Vagina (tissue), 2 donors: ENCODE measurements around the gene CERS5. TPM values are rescaled to one million over a fixed set of nuclear protein-coding genes. Genes with fewer than 3 reads are reported as not detected.

Source experiments
- DNase-seq, 2 donors: peaks; one replicate each; pipeline ENCODE4 v3.0.0-alpha.2; 2017; ENCODE audit errors: extremely low spot score in 2 of 2
- H3K27ac ChIP-seq: fragments of 200-600 bp; sonication (generic); one replicate; pipeline ENCODE4 v1.5.1; 2019
- H3K27me3 ChIP-seq: fragments of 200-600 bp; sonication (generic); one replicate; pipeline ENCODE4 v1.5.1; 2019
- H3K36me3 ChIP-seq, 2 donors: fragments of 200-600 bp; sonication (generic); one replicate each; pipeline ENCODE4 v1.5.1; 2017 to 2019
- H3K4me1 ChIP-seq: fragments of 200-600 bp; sonication (generic); one replicate; pipeline ENCODE4 v1.5.1; 2019
- H3K4me3 ChIP-seq, 2 donors: fragments of 200-600 bp; sonication (generic); 1 replicate in 1 of 2; 2 replicates in 1 of 2; pipeline ENCODE4 v1.5.1; 2016 to 2019
- H3K9me3 ChIP-seq: fragments of 200-600 bp; sonication (generic); one replicate; pipeline ENCODE4 v1.5.1; 2019
- POLR2A ChIP-seq, 2 donors: fragments of 450-650 bp; IDR thresholded peaks; one replicate each; pipeline ENCODE4 v1.6.1; 2017; ENCODE audit warnings: antibody characterized with exemption in 2 of 2, mild to moderate bottlenecking in 2 of 2, moderate library complexity in 2 of 2
- POLR2AphosphoS5 ChIP-seq, 2 donors: sonication (generic); formaldehyde crosslinking; IDR thresholded peaks; one replicate each; pipeline ENCODE4 v1.9.0; 2017; ENCODE audit warnings: antibody characterized with exemption in 2 of 2, mild to moderate bottlenecking in 2 of 2, low read depth in 1 of 2; ENCODE audit not compliant: insufficient read depth in 1 of 2
- intact Hi-C: fragments of 100-400 bp; cut with DNase I; formaldehyde crosslinking; loops from one replicate; pipeline ENCODE4 v1.15.1; 2023
- total RNA-seq: library from RNA; depleted of rRNA; stranded (reverse); fragments of >200 nt; gene quantifications from one replicate; pipeline ENCODE4 v1.2.3, GENCODE V29; 2016
- TF ChIP-seq, protein P1 (sequence below), 3 experiments: fragments of 450-650 bp in 2 of 3; fragments of 200-600 bp in 1 of 3; sonication (generic) in 1 of 3; IDR thresholded peaks; one replicate each; pipeline ENCODE4 v1.5.1; 2017 to 2019; ENCODE audit warnings: antibody characterized with exemption in 3 of 3, mild to moderate bottlenecking in 2 of 3, moderate library complexity in 2 of 3

Gene CERS5
- total RNA-seq, 1 donor from 2014 or later, result 45.2 TPM

GRCh38 chr12:50166799-50167048 is 445 bp downstream of the CERS5 start:
- peak overlapping the region; percentile 78 to 84 for H3K4me3 ChIP-seq
- TF ChIP-seq POLR2A (IDR thresholded peaks at IDR 0.05) (no peak), POLR2AphosphoS5 (IDR thresholded peaks at IDR 0.05; ENCODE audit: insufficient read depth in 1 of 2, low read depth in 1 of 2) (no peak)
- TF ChIP-seq, protein P1, sequence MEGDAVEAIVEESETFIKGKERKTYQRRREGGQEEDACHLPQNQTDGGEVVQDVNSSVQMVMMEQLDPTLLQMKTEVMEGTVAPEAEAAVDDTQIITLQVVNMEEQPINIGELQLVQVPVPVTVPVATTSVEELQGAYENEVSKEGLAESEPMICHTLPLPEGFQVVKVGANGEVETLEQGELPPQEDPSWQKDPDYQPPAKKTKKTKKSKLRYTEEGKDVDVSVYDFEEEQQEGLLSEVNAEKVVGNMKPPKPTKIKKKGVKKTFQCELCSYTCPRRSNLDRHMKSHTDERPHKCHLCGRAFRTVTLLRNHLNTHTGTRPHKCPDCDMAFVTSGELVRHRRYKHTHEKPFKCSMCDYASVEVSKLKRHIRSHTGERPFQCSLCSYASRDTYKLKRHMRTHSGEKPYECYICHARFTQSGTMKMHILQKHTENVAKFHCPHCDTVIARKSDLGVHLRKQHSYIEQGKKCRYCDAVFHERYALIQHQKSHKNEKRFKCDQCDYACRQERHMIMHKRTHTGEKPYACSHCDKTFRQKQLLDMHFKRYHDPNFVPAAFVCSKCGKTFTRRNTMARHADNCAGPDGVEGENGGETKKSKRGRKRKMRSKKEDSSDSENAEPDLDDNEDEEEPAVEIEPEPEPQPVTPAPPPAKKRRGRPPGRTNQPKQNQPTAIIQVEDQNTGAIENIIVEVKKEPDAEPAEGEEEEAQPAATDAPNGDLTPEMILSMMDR (IDR thresholded peaks at IDR 0.05), result no peak

DNA sequence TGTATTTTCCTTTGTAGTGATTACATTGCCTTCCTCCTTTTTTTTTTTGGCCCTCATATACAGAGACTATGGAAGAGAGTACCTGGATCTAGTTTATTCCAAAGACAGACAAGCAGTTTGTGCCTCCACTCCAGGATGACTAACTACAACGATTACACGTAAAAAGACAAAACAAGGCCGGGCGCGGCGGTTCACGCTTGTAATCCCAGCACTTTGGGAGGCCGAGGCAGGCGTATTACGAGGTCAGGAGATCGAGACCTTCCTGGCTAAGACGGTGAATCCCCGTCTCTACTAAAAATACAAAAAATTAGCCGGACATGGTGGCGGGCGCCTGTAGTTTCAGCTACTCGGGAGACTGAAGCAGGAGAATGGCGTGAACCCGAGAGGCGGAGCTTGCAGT is 2.2 kb downstream of the CERS5 start:
- Histone ChIP-seq H3K27me3 (no peaks in the 10 kb centered on the region), H3K9me3 (no peaks in the 10 kb centered on the region), H3K4me1 (peaks cover 43% of the 10 kb centered on the region), H3K27ac (no peak overlapping the region), H3K4me3 (no peak overlapping the region), H3K36me3 (no peaks in the 10 kb centered on the region)
- intact Hi-C loops, result no loop called here
- TF ChIP-seq POLR2AphosphoS5 (IDR thresholded peaks at IDR 0.05; ENCODE audit: insufficient read depth in 1 of 2, low read depth in 1 of 2) (no peak), POLR2A (IDR thresholded peaks at IDR 0.05) (no peak)
- TF ChIP-seq, protein P1 (IDR thresholded peaks at IDR 0.05), result no peak
- DNase-seq, result no peak

More at GRCh38 chr12:50166799-50167048, 445 bp downstream of the CERS5 start:
- Histone ChIP-seq H3K36me3 (no peaks in the 10 kb centered on the region), H3K4me1 (peaks cover 43% of the 10 kb centered on the region), H3K27me3 (no peaks in the 10 kb centered on the region), H3K9me3 (no peaks in the 10 kb centered on the region), H3K27ac (peak overlapping the region; percentile 83)
- no peak for DNase-seq
- intact Hi-C loops, result loop anchor here (2.0 kb wide), 1 partner anchor 56 kb away; no protein-coding TSS in a partner anchor

DNA sequence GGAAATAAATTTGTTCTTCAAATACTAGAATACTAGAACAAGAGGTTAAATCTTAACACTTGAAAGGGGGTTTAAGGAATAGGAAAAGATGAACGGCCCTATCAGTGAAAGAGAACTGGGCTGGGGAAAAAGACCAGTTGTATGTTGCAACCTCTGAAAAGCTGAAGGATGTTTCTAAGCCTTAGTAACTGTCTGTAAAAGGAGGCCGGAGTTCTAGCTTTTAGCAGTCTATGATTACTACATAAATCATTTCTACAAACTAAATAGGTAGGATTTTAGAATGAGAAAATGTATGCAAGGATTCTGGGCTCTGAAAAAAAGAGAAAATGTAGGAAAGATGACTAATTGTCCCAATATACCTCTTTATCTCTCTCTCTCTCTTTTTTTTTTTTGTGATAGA is 4.9 kb downstream of the CERS5 start:
- H3K27ac ChIP-seq, result no peak overlapping the region
- no peaks in the 10 kb centered on the region for H3K36me3 ChIP-seq
- no peak for TF ChIP-seq POLR2AphosphoS5 (IDR thresholded peaks at IDR 0.05; ENCODE audit: insufficient read depth in 1 of 2, low read depth in 1 of 2)
- TF ChIP-seq, protein P1 (IDR thresholded peaks at IDR 0.05), result no peak
- no peak for TF ChIP-seq POLR2A (IDR thresholded peaks at IDR 0.05)
- intact Hi-C loops, result no loop called here
- H3K9me3 ChIP-seq, result no peaks in the 10 kb centered on the region
- H3K4me1 ChIP-seq, result peaks cover 35% of the 10 kb centered on the region
- no peaks in the 10 kb centered on the region for H3K27me3 ChIP-seq
- DNase-seq, result no peak
- no peak overlapping the region for H3K4me3 ChIP-seq

DNA sequence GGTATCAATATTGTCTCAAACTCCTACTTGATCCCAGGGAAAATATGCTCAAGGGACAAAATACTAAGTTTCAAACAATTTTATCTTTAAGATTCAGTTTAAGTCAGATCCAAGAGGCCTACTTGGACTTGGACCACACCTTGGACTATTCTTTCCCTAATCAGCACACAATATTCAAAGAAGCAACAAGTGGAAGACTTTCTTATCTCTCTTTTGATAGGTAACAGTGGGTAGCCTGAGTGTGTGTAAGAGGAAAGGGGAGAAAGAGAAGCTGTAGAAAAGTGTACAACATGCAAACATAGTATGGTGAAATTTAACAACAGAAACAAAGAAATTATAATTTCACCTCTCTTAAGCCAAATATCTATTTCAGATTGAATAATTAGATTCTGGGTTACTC is 6.5 kb downstream of the CERS5 start:
- H3K4me3 ChIP-seq, result no peak overlapping the region
- H3K27me3 ChIP-seq, result no peaks in the 10 kb centered on the region
- peaks cover 25% of the 10 kb centered on the region for H3K4me1 ChIP-seq
- H3K9me3 ChIP-seq, result no peaks in the 10 kb centered on the region
- intact Hi-C loops, result no loop called here
- no peak overlapping the region for H3K27ac ChIP-seq
- no peaks in the 10 kb centered on the region for H3K36me3 ChIP-seq
- TF ChIP-seq POLR2AphosphoS5 (IDR thresholded peaks at IDR 0.05; ENCODE audit: insufficient read depth in 1 of 2, low read depth in 1 of 2) (no peak), POLR2A (IDR thresholded peaks at IDR 0.05) (no peak)
- TF ChIP-seq, protein P1 (IDR thresholded peaks at IDR 0.05), result no peak
- no peak for DNase-seq

GRCh38 chr12:50157259-50157658 is 9.9 kb downstream of the CERS5 start:
- DNase-seq, result no peak
- Histone ChIP-seq H3K9me3 (no peaks in the 10 kb centered on the region), H3K27me3 (no peaks in the 10 kb centered on the region), H3K4me3 (no peak overlapping the region), H3K36me3 (no peaks in the 10 kb centered on the region), H3K27ac (no peak overlapping the region), H3K4me1 (peaks cover under 1% of the 10 kb centered on the region)
- TF ChIP-seq POLR2A (IDR thresholded peaks at IDR 0.05) (no peak), POLR2AphosphoS5 (IDR thresholded peaks at IDR 0.05; ENCODE audit: insufficient read depth in 1 of 2, low read depth in 1 of 2) (no peak)
- TF ChIP-seq, protein P1 (IDR thresholded peaks at IDR 0.05), result no peak
- intact Hi-C loops, result no loop called here
